Stimulated activated naive B cell treated with anti-CD40 and anti-IgM and Interleukin-4, amounts not matched to agents 10 μg/mL and 1 μg/mL and 100 μg/mL, for 72 hours (primary cell): ENCODE results near the gene MFN2.

Experiments used
- ATAC-seq, 2 donors: fragments of 150-1000 bp; cut with Tn5 transposase; replicated peaks; 2 replicates each; pipeline ENCODE4 v1.10.0; 2021; ENCODE audit warnings: moderate library complexity in 1 of 2
- DNase-seq: peaks from one replicate; pipeline ENCODE4 v3.0.0; 2021
- H3K27ac Mint-ChIP-seq: one replicate; pipeline ENCODE4 v1.8.0; 2022; ENCODE audit warnings: mild to moderate bottlenecking, mixed read lengths
- H3K27me3 Mint-ChIP-seq, 2 donors: one replicate each; pipeline ENCODE4 v1.8.0; 2022; ENCODE audit warnings: mixed read lengths in 2 of 2
- H3K36me3 Mint-ChIP-seq, 2 donors: one replicate each; pipeline ENCODE4 v1.8.0; 2022; ENCODE audit warnings: mixed read lengths in 2 of 2, mild to moderate bottlenecking in 1 of 2
- H3K4me1 Mint-ChIP-seq, 2 donors: one replicate each; pipeline ENCODE4 v1.8.0; 2022; ENCODE audit warnings: mixed read lengths in 2 of 2, mild to moderate bottlenecking in 1 of 2
- H3K4me3 Mint-ChIP-seq, 2 donors: one replicate each; pipeline ENCODE4 v1.8.0; 2022; ENCODE audit warnings: mild to moderate bottlenecking in 2 of 2, mixed read lengths in 2 of 2, moderate library complexity in 1 of 2
- H3K9me3 Mint-ChIP-seq, 2 donors: one replicate each; pipeline ENCODE4 v1.8.0; 2022; ENCODE audit warnings: mixed read lengths in 2 of 2, mild to moderate bottlenecking in 1 of 2

MFN2 gene

GRCh38 chr1:12012560-12013316 is 32.5 kb downstream of the MFN2 start:
- ATAC-seq, result no peak
- Mint-ChIP-seq H3K27ac (peak overlapping the region; percentile 59), H3K9me3 (no peaks in the 10 kb centered on the region), H3K4me1 (peaks cover 9 to 10% of the 10 kb centered on the region in 2 donors), H3K4me3 (no peak overlapping the region), H3K36me3 (peaks cover 28 to 49% of the 10 kb centered on the region in 2 donors), H3K27me3 (no peaks in the 10 kb centered on the region)
- DNase-seq, result no peak

- ATAC-seq, result no peak
- Mint-ChIP-seq H3K4me1 (peaks cover 9 to 10% of the 10 kb centered on the region in 2 donors), H3K27me3 (no peaks in the 10 kb centered on the region), H3K36me3 (peaks cover 18 to 38% of the 10 kb centered on the region in 2 donors), H3K9me3 (no peaks in the 10 kb centered on the region), H3K27ac (peak overlapping the region; percentile 52), H3K4me3 (no peak overlapping the region)
- DNase-seq, result no peak
Measured at GRCh38 chr1:12014141-12014991, 34.1 kb downstream of the MFN2 start.

- ATAC-seq (no peak), DNase-seq (no peak)
- no peak overlapping the region for H3K27ac Mint-ChIP-seq
- no peaks in the 10 kb centered on the region for H3K27me3 Mint-ChIP-seq
- H3K36me3 Mint-ChIP-seq, result peaks cover 13 to 33% of the 10 kb centered on the region in 2 donors
- H3K4me1 Mint-ChIP-seq, result peaks cover 10% of the 10 kb centered on the region in 2 donors
- no peak overlapping the region for H3K4me3 Mint-ChIP-seq
- no peaks in the 10 kb centered on the region for H3K9me3 Mint-ChIP-seq
Measured at GRCh38 chr1:12015001-12015491, 34.8 kb downstream of the MFN2 start.

- Mint-ChIP-seq H3K9me3 (no peaks in the 10 kb centered on the region), H3K27ac (no peak overlapping the region), H3K4me3 (no peak overlapping the region), H3K27me3 (no peaks in the 10 kb centered on the region), H3K4me1 (peaks cover 10 to 14% of the 10 kb centered on the region in 2 donors), H3K36me3 (peaks cover 11 to 30% of the 10 kb centered on the region in 2 donors)
- ATAC-seq (no peak), DNase-seq (no peak)
Measured at GRCh38 chr1:12015499-12015898, 35.3 kb downstream of the MFN2 start.

GRCh38 chr1:12016182-12016581 is 35.9 kb downstream of the MFN2 start:
- H3K4me3 Mint-ChIP-seq, result no peak overlapping the region
- no peaks in the 10 kb centered on the region for H3K27me3 Mint-ChIP-seq
- H3K4me1 Mint-ChIP-seq, result peaks cover 10 to 14% of the 10 kb centered on the region in 2 donors
- no peak overlapping the region for H3K27ac Mint-ChIP-seq
- H3K9me3 Mint-ChIP-seq, result no peaks in the 10 kb centered on the region
- no peak for DNase-seq
- ATAC-seq, result no peak
- peaks cover 11 to 25% of the 10 kb centered on the region in 2 donors for H3K36me3 Mint-ChIP-seq

- ATAC-seq, result peak; percentile 4 to 5
- peak overlapping the region; percentile 95 for H3K27ac Mint-ChIP-seq
- no peaks in the 10 kb centered on the region for H3K27me3 Mint-ChIP-seq
- H3K4me1 Mint-ChIP-seq, result peaks cover 0 to 10% of the 10 kb centered on the region in 2 donors
- DNase-seq, result no peak
- H3K9me3 Mint-ChIP-seq, result no peaks in the 10 kb centered on the region
- H3K36me3 Mint-ChIP-seq, result peaks cover 18 to 20% of the 10 kb centered on the region in 2 donors
- H3K4me3 Mint-ChIP-seq, result peak overlapping the region; percentile 88 to 90
Measured at GRCh38 chr1:12019858-12020509, 39.7 kb downstream of the MFN2 start.

- no peak for ATAC-seq
- H3K27me3 Mint-ChIP-seq, result no peaks in the 10 kb centered on the region
- no peak for DNase-seq
- peaks cover 31 to 32% of the 10 kb centered on the region in 2 donors for H3K36me3 Mint-ChIP-seq
- H3K9me3 Mint-ChIP-seq, result no peaks in the 10 kb centered on the region
- H3K4me3 Mint-ChIP-seq, result no peak overlapping the region
- no peak overlapping the region for H3K27ac Mint-ChIP-seq
- peaks cover 4 to 10% of the 10 kb centered on the region in 2 donors for H3K4me1 Mint-ChIP-seq
Measured at GRCh38 chr1:12021616-12022015, 41.4 kb downstream of the MFN2 start.

- Mint-ChIP-seq H3K9me3 (no peaks in the 10 kb centered on the region), H3K36me3 (peaks cover 34 to 36% of the 10 kb centered on the region in 2 donors), H3K4me3 (no peak overlapping the region), H3K4me1 (peaks cover 5 to 10% of the 10 kb centered on the region in 2 donors), H3K27me3 (no peaks in the 10 kb centered on the region), H3K27ac (no peak overlapping the region)
- ATAC-seq, result no peak
- DNase-seq, result no peak
Measured at GRCh38 chr1:12022036-12022435, 41.8 kb downstream of the MFN2 start.

GRCh38 chr1:12026586-12026985 is 46.3 kb downstream of the MFN2 start:
- H3K4me1 Mint-ChIP-seq, result peaks cover 22 to 26% of the 10 kb centered on the region in 2 donors
- H3K27ac Mint-ChIP-seq, result peak overlapping the region; percentile 63
- no peak overlapping the region for H3K4me3 Mint-ChIP-seq
- H3K27me3 Mint-ChIP-seq, result no peaks in the 10 kb centered on the region
- no peaks in the 10 kb centered on the region for H3K9me3 Mint-ChIP-seq
- peaks cover 68 to 78% of the 10 kb centered on the region in 2 donors for H3K36me3 Mint-ChIP-seq
- ATAC-seq (no peak), DNase-seq (no peak)

DNA sequence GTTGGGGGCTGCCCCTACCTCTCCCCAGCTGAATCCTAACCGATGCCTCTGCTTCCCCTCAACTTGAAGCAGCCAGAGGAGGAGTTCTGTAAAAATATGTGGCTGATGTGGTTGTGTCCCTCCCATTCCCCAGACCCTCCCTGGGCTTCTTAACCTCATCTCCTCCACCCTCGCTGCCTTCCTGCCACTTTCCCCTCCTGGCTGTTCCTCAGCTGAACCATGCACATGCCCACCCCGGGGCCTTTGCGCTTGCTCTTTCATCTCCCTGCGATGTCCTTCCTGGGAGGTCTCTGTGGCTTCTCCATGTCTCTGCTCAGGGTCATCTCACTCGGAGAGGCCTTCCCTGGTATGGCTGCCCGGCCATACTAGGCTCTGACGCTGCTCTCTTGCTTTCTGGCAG is 48.0 kb downstream of the MFN2 start:
- Mint-ChIP-seq H3K4me1 (peaks cover 21 to 22% of the 10 kb centered on the region in 2 donors), H3K27ac (peak overlapping the region; percentile 68), H3K4me3 (no peak overlapping the region), H3K9me3 (no peaks in the 10 kb centered on the region), H3K36me3 (peaks cover 62 to 80% of the 10 kb centered on the region in 2 donors), H3K27me3 (no peaks in the 10 kb centered on the region)
- ATAC-seq (no peak), DNase-seq (no peak)

DNA sequence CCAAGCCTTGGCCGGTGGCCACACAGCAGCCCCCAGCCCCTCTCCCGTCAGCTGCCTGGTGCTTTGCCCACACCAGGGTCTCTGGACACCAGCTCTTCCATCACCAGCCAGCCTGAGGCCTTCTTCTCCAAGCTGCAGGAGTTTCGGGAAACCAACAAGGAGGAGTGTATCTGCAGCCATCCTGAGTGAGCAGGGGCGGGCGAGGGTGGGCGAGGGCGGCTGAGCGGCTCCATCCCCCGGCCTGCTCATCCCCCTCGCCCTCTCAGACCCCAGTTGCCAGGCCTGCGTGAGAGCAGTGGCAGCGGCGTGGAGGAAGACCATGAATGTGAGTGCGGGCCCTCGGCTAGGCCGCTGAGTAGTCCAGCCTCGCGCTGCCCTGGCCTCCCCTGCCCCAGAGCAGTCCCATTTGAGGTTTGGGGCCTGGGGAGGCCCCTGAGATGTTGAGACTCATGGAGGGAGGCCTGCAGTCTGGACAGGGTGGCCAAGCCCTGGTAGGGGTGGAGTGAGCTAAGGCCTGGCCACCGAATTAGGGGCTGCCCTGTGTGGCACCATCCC is 48.8 kb downstream of the MFN2 start:
- peaks cover 62 to 76% of the 10 kb centered on the region in 2 donors for H3K36me3 Mint-ChIP-seq
- no peak overlapping the region for H3K4me3 Mint-ChIP-seq
- ATAC-seq, result no peak
- no peaks in the 10 kb centered on the region for H3K9me3 Mint-ChIP-seq
- H3K4me1 Mint-ChIP-seq, result peaks cover 21 to 22% of the 10 kb centered on the region in 2 donors
- H3K27me3 Mint-ChIP-seq, result no peaks in the 10 kb centered on the region
- peak overlapping the region; percentile 47 for H3K27ac Mint-ChIP-seq
- DNase-seq, result no peak

- peaks cover 21 to 22% of the 10 kb centered on the region in 2 donors for H3K4me1 Mint-ChIP-seq
- peaks cover 58 to 68% of the 10 kb centered on the region in 2 donors for H3K36me3 Mint-ChIP-seq
Measured at GRCh38 chr1:12029720-12030339, 49.6 kb downstream of the MFN2 start.

More at GRCh38 chr1:12029720-12030339, 49.6 kb downstream of the MFN2 start:
- Mint-ChIP-seq H3K4me3 (peak overlapping the region in 1 of 2 donors; percentile 25), H3K27me3 (no peaks in the 10 kb centered on the region), H3K9me3 (no peaks in the 10 kb centered on the region), H3K27ac (no peak overlapping the region)
- DNase-seq (no peak), ATAC-seq (peak; percentile 70 to 83)
